ENCODE measurements around the gene SRC. TPM values are rescaled to one million over a fixed set of nuclear protein-coding genes. Genes with fewer than 3 reads are reported as not detected.

SRC gene
- total RNA-seq, 4 donors from 2014 or later: 87.0 to 155 (median 130) TPM

DNA sequence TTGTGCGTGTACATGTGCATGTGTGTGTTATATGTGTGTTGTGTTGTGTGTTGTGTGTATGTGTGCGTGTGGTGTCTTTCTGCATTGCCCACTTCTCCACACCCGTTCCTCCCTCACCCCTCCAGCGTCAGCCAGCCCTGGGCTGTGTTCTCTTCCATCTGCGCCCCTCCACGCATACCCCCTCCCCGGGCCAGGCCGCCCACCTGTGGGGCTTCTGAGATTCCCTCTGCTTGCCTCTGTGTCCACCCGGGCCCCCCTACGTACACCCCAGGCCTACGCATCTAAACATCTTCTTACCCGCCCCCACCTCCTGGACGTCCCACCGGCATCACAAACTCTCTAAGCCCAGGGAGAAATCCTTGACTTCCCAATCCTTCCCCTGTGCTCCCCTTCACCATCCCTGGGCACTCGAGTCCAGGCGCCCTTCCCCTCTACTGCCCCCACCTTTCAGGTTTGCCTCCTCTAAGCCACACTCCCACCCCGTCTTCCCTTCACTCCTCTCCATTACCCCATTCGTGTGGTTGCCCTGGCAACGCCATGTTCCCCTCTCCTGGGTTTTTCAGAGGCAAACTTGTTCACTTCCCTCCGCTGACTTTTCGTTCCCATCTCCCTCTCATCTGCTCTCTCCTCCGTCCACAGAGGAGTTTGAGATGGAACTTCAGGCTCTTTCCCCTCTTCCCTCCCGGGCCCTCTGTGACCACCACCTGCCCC, 93.4 kb downstream of the SRC start:
- TF ChIP-seq POLR2AphosphoS5 (IDR thresholded peaks at IDR 0.05) (no peak), POLR2A (IDR thresholded peaks at IDR 0.05) (no peak), EP300 (IDR thresholded peaks at IDR 0.05; ENCODE audit: low read depth) (no peak)
- TF ChIP-seq, protein P1, sequence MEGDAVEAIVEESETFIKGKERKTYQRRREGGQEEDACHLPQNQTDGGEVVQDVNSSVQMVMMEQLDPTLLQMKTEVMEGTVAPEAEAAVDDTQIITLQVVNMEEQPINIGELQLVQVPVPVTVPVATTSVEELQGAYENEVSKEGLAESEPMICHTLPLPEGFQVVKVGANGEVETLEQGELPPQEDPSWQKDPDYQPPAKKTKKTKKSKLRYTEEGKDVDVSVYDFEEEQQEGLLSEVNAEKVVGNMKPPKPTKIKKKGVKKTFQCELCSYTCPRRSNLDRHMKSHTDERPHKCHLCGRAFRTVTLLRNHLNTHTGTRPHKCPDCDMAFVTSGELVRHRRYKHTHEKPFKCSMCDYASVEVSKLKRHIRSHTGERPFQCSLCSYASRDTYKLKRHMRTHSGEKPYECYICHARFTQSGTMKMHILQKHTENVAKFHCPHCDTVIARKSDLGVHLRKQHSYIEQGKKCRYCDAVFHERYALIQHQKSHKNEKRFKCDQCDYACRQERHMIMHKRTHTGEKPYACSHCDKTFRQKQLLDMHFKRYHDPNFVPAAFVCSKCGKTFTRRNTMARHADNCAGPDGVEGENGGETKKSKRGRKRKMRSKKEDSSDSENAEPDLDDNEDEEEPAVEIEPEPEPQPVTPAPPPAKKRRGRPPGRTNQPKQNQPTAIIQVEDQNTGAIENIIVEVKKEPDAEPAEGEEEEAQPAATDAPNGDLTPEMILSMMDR (IDR thresholded peaks at IDR 0.05): no peak
- in situ Hi-C loops (cut with MboI; ENCODE audit: low pct_ligation_motif_present in 1 of 4, low pct_unique_long_range_greater_than_20kb in 1 of 4, low sequenced_read_pairs in 3 of 4) (no loop called here), intact Hi-C loops (cut with DNase I; ENCODE audit: low total_unique reads) (no loop called here)
- H3K27me3 ChIP-seq: no peaks in the 10 kb centered on the region
- no peaks in the 10 kb centered on the region for H3K4me1 ChIP-seq
- no peak overlapping the region for H3K27ac ChIP-seq
- no peak overlapping the region for H3K4me3 ChIP-seq
- H3K36me3 ChIP-seq: no peaks in the 10 kb centered on the region
- WGBS, 2 donors (ENCODE audit: low coverage in 1 of 2): 78 to 81% methylated on average over 8 to 23 of the region's 23 CpGs
- DNase-seq: no peak
- H3K9me3 ChIP-seq: no peaks in the 10 kb centered on the region

DNA sequence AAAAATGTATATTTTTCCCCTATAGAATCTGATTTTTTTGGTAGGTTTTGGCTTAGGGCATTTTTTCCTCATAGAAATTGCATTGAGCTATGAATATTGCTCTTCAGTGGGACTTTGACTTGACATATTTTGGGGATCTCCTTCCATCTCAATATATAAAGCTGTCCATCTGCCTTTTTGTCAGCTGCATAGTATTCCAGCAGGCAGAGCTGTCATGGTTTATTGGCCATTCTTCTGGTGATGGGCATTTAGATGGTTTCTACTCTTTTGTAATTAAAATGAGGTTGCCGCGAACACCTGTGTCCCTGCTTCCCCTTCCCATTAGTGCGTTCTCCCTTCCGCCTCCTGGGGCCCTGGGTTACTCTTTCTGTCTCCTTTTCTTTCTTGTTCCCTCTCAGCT, 95.1 kb downstream of the SRC start:
- WGBS, 2 donors (ENCODE audit: low coverage in 1 of 2): 96 to 100% methylated on average over 3 to 4 of the region's 4 CpGs
- H3K9me3 ChIP-seq: no peaks in the 10 kb centered on the region
- no peaks in the 10 kb centered on the region for H3K4me1 ChIP-seq
- no peak for DNase-seq
- H3K36me3 ChIP-seq: no peaks in the 10 kb centered on the region
- no peak overlapping the region for H3K27ac ChIP-seq
- no peak overlapping the region for H3K4me3 ChIP-seq
- H3K27me3 ChIP-seq: no peaks in the 10 kb centered on the region
- in situ Hi-C loops (cut with MboI; ENCODE audit: low pct_ligation_motif_present in 1 of 4, low pct_unique_long_range_greater_than_20kb in 1 of 4, low sequenced_read_pairs in 3 of 4): no loop called here
- TF ChIP-seq POLR2AphosphoS5 (IDR thresholded peaks at IDR 0.05): no peak
- TF ChIP-seq, protein P1 (IDR thresholded peaks at IDR 0.05): no peak
- TF ChIP-seq POLR2A (IDR thresholded peaks at IDR 0.05): no peak
- no peak for TF ChIP-seq EP300 (IDR thresholded peaks at IDR 0.05; ENCODE audit: low read depth)
- intact Hi-C loops (cut with DNase I; ENCODE audit: low total_unique reads): loop anchor here (10.0 kb wide), 1 partner anchor 54 kb away; no protein-coding TSS in a partner anchor

DNA sequence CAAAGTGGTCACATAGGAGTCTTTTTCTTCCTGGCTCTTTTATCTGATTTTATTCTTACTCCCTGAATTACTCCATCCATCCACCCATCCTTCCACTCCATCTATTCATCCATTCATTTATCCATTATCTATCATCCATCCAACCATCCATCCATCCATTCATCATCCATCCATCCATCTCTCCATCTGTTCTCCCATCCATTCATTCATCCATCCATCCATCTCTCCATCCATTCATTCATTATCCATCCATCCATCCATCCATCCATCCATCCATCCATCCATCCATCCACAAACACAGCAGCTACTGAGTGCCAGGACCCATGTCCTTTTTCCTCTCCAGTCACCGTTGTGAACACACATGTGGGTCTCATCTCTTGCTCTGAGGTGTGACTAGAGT, 96.6 kb downstream of the SRC start:
- in situ Hi-C loops (cut with MboI; ENCODE audit: low pct_ligation_motif_present in 1 of 4, low pct_unique_long_range_greater_than_20kb in 1 of 4, low sequenced_read_pairs in 3 of 4) (no loop called here), intact Hi-C loops (cut with DNase I; ENCODE audit: low total_unique reads) (loop anchor here (10.0 kb wide), 1 partner anchor 52 kb away; no protein-coding TSS in a partner anchor)
- Histone ChIP-seq H3K4me3 (no peak overlapping the region), H3K27me3 (no peaks in the 10 kb centered on the region), H3K27ac (no peak overlapping the region), H3K36me3 (no peaks in the 10 kb centered on the region), H3K9me3 (no peaks in the 10 kb centered on the region), H3K4me1 (no peaks in the 10 kb centered on the region)
- WGBS, 2 donors (ENCODE audit: low coverage in 1 of 2): 67 to 83% methylated on average over 1 of the region's 1 CpG
- no peak for DNase-seq
- no peak for TF ChIP-seq POLR2AphosphoS5 (IDR thresholded peaks at IDR 0.05)
- TF ChIP-seq POLR2A (IDR thresholded peaks at IDR 0.05): no peak
- no peak for TF ChIP-seq EP300 (IDR thresholded peaks at IDR 0.05; ENCODE audit: low read depth)

DNA sequence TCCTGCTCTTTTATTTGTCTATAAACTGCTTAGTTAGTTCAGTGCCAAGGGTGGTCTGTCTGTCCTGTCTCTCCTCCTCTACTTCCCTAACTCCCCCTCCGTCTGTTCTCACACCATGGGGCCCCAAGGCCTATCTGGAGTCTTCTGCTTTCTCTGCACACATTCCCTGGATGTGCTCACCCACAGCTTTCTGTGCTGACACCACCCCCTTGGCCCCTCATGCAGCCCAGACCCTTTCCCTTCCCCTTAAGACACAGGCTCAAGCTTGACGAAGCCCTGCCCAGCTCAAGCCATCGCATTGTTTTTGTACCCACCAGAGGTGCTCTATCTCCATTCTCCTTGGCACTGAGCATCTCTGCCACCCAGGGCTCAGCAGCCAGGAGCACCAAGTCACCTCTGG, 97.0 kb downstream of the SRC start:
- in situ Hi-C loops (cut with MboI; ENCODE audit: low pct_ligation_motif_present in 1 of 4, low pct_unique_long_range_greater_than_20kb in 1 of 4, low sequenced_read_pairs in 3 of 4): no loop called here
- 83 to 94% methylated on average over 2 to 3 of the region's 3 CpGs for WGBS, 2 donors (ENCODE audit: low coverage in 1 of 2)
- H3K4me1 ChIP-seq: no peaks in the 10 kb centered on the region

More for the DNA sequence above, 97.0 kb downstream of the SRC start:
- no peaks in the 10 kb centered on the region for H3K9me3 ChIP-seq
- intact Hi-C loops (cut with DNase I; ENCODE audit: low total_unique reads): loop anchor here (10.0 kb wide), 1 partner anchor 52 kb away; no protein-coding TSS in a partner anchor
- no peaks in the 10 kb centered on the region for H3K36me3 ChIP-seq
- no peak for TF ChIP-seq POLR2AphosphoS5 (IDR thresholded peaks at IDR 0.05)
- no peak for TF ChIP-seq EP300 (IDR thresholded peaks at IDR 0.05; ENCODE audit: low read depth)
- TF ChIP-seq, protein P1 (IDR thresholded peaks at IDR 0.05): no peak
- no peak for TF ChIP-seq POLR2A (IDR thresholded peaks at IDR 0.05)
- DNase-seq: no peak
- H3K27ac ChIP-seq: no peak overlapping the region
- no peaks in the 10 kb centered on the region for H3K27me3 ChIP-seq
- H3K4me3 ChIP-seq: no peak overlapping the region
